Endothelial cell of umbilical vein (primary cell): ENCODE data around the gene CHD9. TPM values are rescaled to one million over a fixed set of nuclear protein-coding genes. Genes with fewer than 3 reads are reported as not detected.

ENCODE experiments used
- BruUV-seq: library from RNA; stranded (reverse); fragments of 400-500 nt; replicated peaks from 2 replicates; lab custom pipeline; 2021; lab: Mats Ljungman, UMichigan
- CTCF ChIA-PET: fragments of 300-600, 350-600 bp; sonication (Branson Sonifier 250); formaldehyde crosslinking; loops from one replicate; lab custom pipeline; 2021; ENCODE audit warnings: antibody characterized with exemption, inconsistent platforms; lab: Charles Lee
- POLR2A ChIA-PET: fragments of 300-600, 350-600 bp; sonication (Branson Sonifier 250); formaldehyde crosslinking; loops from one replicate; lab custom pipeline; 2021; ENCODE audit warnings: antibody characterized with exemption, inconsistent platforms; lab: Charles Lee
- DNase-seq: peaks from one replicate; pipeline ENCODE4 v3.0.0-alpha.2; 2011; ENCODE audit warnings: low read depth, low spot score
- FAIRE-seq: peaks from 2 replicates; lab custom pipeline; 2011; peaks lifted over from hg19 to GRCh38; lab: Jason Lieb, UNC
- H2AFZ ChIP-seq: 2 replicates; pipeline ENCODE4 v1.6.0; 2012; ENCODE audit warnings: low read depth, low read length, control low read depth, inconsistent platforms
- H3K27ac ChIP-seq: 2 replicates; pipeline ENCODE4 v1.5.1; 2011; ENCODE audit warnings: low read depth, mild to moderate bottlenecking, control low read depth, low read length, moderate library complexity; ENCODE audit not compliant: insufficient read depth
- H3K27me3 ChIP-seq, 2 experiments: 2 replicates each; pipeline versions ENCODE4 v1.6.0 to v1.6.1; 2011; ENCODE audit warnings: low read length in 2 of 2, mixed read lengths in 1 of 2; ENCODE audit not compliant: control insufficient read depth in 2 of 2, insufficient read depth in 2 of 2
- H3K36me3 ChIP-seq, 2 experiments: 2 replicates in 1 of 2; 3 replicates in 1 of 2; pipeline ENCODE4 v1.5.1; 2011; ENCODE audit warnings: low read length in 2 of 2, mild to moderate bottlenecking in 1 of 2, moderate library complexity in 1 of 2; ENCODE audit not compliant: control insufficient read depth in 2 of 2, insufficient read depth in 2 of 2; ENCODE audit errors: extremely low read depth in 1 of 2
- H3K4me1 ChIP-seq: 3 replicates; pipeline ENCODE4 v1.5.1; 2011; ENCODE audit warnings: mild to moderate bottlenecking, low read length; ENCODE audit not compliant: control insufficient read depth, insufficient read depth; ENCODE audit errors: extremely low read depth
- H3K4me2 ChIP-seq: 2 replicates; pipeline ENCODE4 v1.6.1; 2011; ENCODE audit warnings: low read length, control low read depth, mixed read lengths; ENCODE audit not compliant: insufficient read depth
- H3K4me3 ChIP-seq, 3 experiments: fragments of 200-600 bp in 1 of 3; sonication (generic), shearing (Covaris generic) in 1 of 3; replicated peaks in 1 of 3; 2 replicates each; pipeline ENCODE4 v1.5.1; 2011 to 2016; ENCODE audit warnings: control low read depth in 3 of 3, low read length in 3 of 3, mild to moderate bottlenecking in 2 of 3, inconsistent platforms in 1 of 3, low read depth in 1 of 3, moderate library complexity in 1 of 3; ENCODE audit not compliant: insufficient read depth in 1 of 3
- H3K79me2 ChIP-seq: 2 replicates; pipeline ENCODE4 v1.6.0; 2012; ENCODE audit warnings: low read length, inconsistent platforms; ENCODE audit not compliant: control insufficient read depth, insufficient read depth
- H3K9ac ChIP-seq: replicated peaks from 2 replicates; pipeline ENCODE3; 2011; ENCODE audit warnings: low read length, control low read depth; ENCODE audit not compliant: insufficient read depth; ENCODE audit errors: extremely low read depth
- H3K9me1 ChIP-seq: replicated peaks from 3 replicates; pipeline ENCODE4 v1.6.0; 2011; ENCODE audit warnings: mild to moderate bottlenecking, low read length; ENCODE audit not compliant: control insufficient read depth, insufficient read depth; ENCODE audit errors: extremely low read depth
- H3K9me3 ChIP-seq: replicated peaks from 2 replicates; pipeline ENCODE4 v1.5.1; 2012; ENCODE audit warnings: low read length, inconsistent platforms; ENCODE audit not compliant: control insufficient read depth, insufficient read depth
- H4K20me1 ChIP-seq: replicated peaks from 2 replicates; pipeline ENCODE3; 2011; ENCODE audit warnings: mild to moderate bottlenecking, low read length; ENCODE audit not compliant: control insufficient read depth, insufficient read depth; ENCODE audit errors: extremely low read depth
- EZH2 ChIP-seq: IDR thresholded peaks from 2 replicates; pipeline ENCODE4 v1.6.1; 2012; ENCODE audit warnings: borderline replicate concordance, low read depth, mild to moderate bottlenecking, moderate library complexity, low read length, inconsistent platforms; ENCODE audit not compliant: severe bottlenecking
- FOS ChIP-seq: IDR thresholded peaks from 2 replicates; pipeline ENCODE4 v1.6.1; 2011; ENCODE audit warnings: mild to moderate bottlenecking, low read length, moderate library complexity, borderline replicate concordance; ENCODE audit not compliant: insufficient read depth
- GATA2 ChIP-seq: IDR thresholded peaks from 2 replicates; pipeline ENCODE4 v1.7.0; 2011; ENCODE audit warnings: low read depth, mild to moderate bottlenecking, moderate library complexity, mixed read lengths, low read length; ENCODE audit not compliant: insufficient read length, insufficient read depth
- JUN ChIP-seq: IDR thresholded peaks from 2 replicates; pipeline ENCODE4 v1.6.1; 2011; ENCODE audit warnings: borderline replicate concordance, low read depth; ENCODE audit not compliant: insufficient read length, insufficient read depth
- MYC ChIP-seq: IDR thresholded peaks from one replicate; pipeline ENCODE4 v1.6.1; 2011; ENCODE audit warnings: mild to moderate bottlenecking, low read depth, low read length
- dilution Hi-C: fragments of 300-500 bp; cut with MboI; formaldehyde crosslinking; loops from one replicate; pipeline ENCODE4 v1.15.0; 2019; ENCODE audit warnings: low sequenced_read_pairs; ENCODE audit not compliant: extremely low pct_ligation_motif_present
- intact Hi-C: fragments of 100-400 bp; cut with micrococcal nuclease; formaldehyde crosslinking; loops from one replicate; pipeline ENCODE4 v1.10.0; 2022
- polyA plus RNA-seq, 4 experiments: library from polyadenylated mRNA; depleted of rRNA in 3 of 4; stranded (reverse) in 3 of 4; unstranded in 1 of 4; fragments of >200 nt; gene quantifications; 2 replicates each; pipeline versions ENCODE4 v1.2.1 to v1.2.3, GENCODE V29; 2011 to 2012; ENCODE audit warnings: missing spikeins in 1 of 4
- total RNA-seq: library from RNA; stranded (reverse); gene quantifications from 2 replicates; pipeline ENCODE4 v1.2.3, GENCODE V29; 2021

CHD9 gene
- total and polyA plus RNA-seq, 2 donors (not counting 3 experiments of a cell fraction or from before 2014, with no cell fraction given) = 9.9 to 59.2 TPM

- H3K4me3 ChIP-seq = no peak overlapping the region
- no peak overlapping the region for H3K27ac ChIP-seq
- H3K4me2 ChIP-seq = no peak overlapping the region
- H3K27me3 ChIP-seq = no peaks in the 10 kb centered on the region
- dilution Hi-C loops (no loop called here), intact Hi-C loops (no loop called here)
- no peaks in the 10 kb centered on the region for H3K9me3 ChIP-seq
- no peaks in the 10 kb centered on the region for H3K9me1 ChIP-seq
- no peak overlapping the region for H3K9ac ChIP-seq
- H4K20me1 ChIP-seq = no peaks in the 10 kb centered on the region
- DNase-seq = no peak
- H3K79me2 ChIP-seq = peaks cover 10% of the 10 kb centered on the region
- FAIRE-seq = no peak
- H3K4me1 ChIP-seq = peaks cover 13% of the 10 kb centered on the region
- ChIA-PET CTCF (interaction anchor here (0.7 kb wide), 1 partner anchor 12 kb away, joined by 3 read pairs; no protein-coding TSS in a partner anchor), POLR2A (no interaction called here)
- H3K36me3 ChIP-seq = no peaks in the 10 kb centered on the region
- BruUV-seq = no TSS peak
- TF ChIP-seq EZH2 (no peak), GATA2 (no peak), MYC (no peak), FOS (no peak)
- no peak overlapping the region for H2AFZ ChIP-seq
Measured at GRCh38 chr16:53068423-53068833, 13.6 kb downstream of the CHD9 start.

- no peak for FAIRE-seq
Measured at GRCh38 chr16:53069772-53070171, 15.0 kb downstream of the CHD9 start.

More at GRCh38 chr16:53069772-53070171, 15.0 kb downstream of the CHD9 start:
- no TSS peak for BruUV-seq
- ChIA-PET CTCF (no interaction called here), POLR2A (no interaction called here)
- no peaks in the 10 kb centered on the region for H4K20me1 ChIP-seq
- no peak overlapping the region for H3K27ac ChIP-seq
- H2AFZ ChIP-seq = no peak overlapping the region
- no peak overlapping the region for H3K9ac ChIP-seq
- peaks cover 13% of the 10 kb centered on the region for H3K4me1 ChIP-seq
- no peaks in the 10 kb centered on the region for H3K9me1 ChIP-seq
- H3K4me2 ChIP-seq = no peak overlapping the region
- no peak for DNase-seq
- H3K36me3 ChIP-seq = no peaks in the 10 kb centered on the region
- no peak overlapping the region for H3K4me3 ChIP-seq
- no peaks in the 10 kb centered on the region for H3K9me3 ChIP-seq
- H3K27me3 ChIP-seq = no peaks in the 10 kb centered on the region
- H3K79me2 ChIP-seq = peaks cover 10% of the 10 kb centered on the region
- intact Hi-C loops = loop anchor here (5.0 kb wide), 1 partner anchor 93 kb away; no protein-coding TSS in a partner anchor
- TF ChIP-seq MYC (no peak), EZH2 (no peak), JUN (no peak)
- dilution Hi-C loops = no loop called here
